Thyroid gland (tissue), 4 donors: Measurements from ENCODE around the gene OTOS. TPM values are rescaled to one million over a fixed set of nuclear protein-coding genes. Genes with fewer than 3 reads are reported as not detected.

Source experiments
- DNase-seq, 2 donors: peaks; one replicate each; pipeline ENCODE4 v3.0.0-alpha.2; 2019
- H3K27ac ChIP-seq, 3 donors: fragments of 200-600 bp; sonication (generic); 1 replicate in 2 of 3; 2 replicates in 1 of 3; pipeline ENCODE4 v1.5.1; 2016 to 2019; ENCODE audit warnings: mild to moderate bottlenecking in 1 of 3, moderate library complexity in 1 of 3
- H3K27me3 ChIP-seq: fragments of 200-600 bp; sonication (generic); one replicate; pipeline ENCODE4 v1.5.1; 2019
- H3K36me3 ChIP-seq, 2 donors: fragments of 200-600 bp; sonication (generic); one replicate each; pipeline ENCODE4 v1.5.1; 2016 to 2019
- H3K4me1 ChIP-seq, 2 donors: fragments of 200-600 bp; sonication (generic); one replicate each; pipeline ENCODE4 v1.5.1; 2017 to 2019
- H3K4me3 ChIP-seq, 3 donors: fragments of 200-600 bp; sonication (generic); replicated peaks in 1 of 3; 1 replicate in 2 of 3; 2 replicates in 1 of 3; pipeline ENCODE4 v1.5.1; 2016; ENCODE audit warnings: mild to moderate bottlenecking in 1 of 3
- H3K9me3 ChIP-seq: fragments of 200-600 bp; sonication (generic); one replicate; pipeline ENCODE4 v1.5.1; 2017
- CTCF ChIP-seq, 6 experiments: fragments of 200-600 bp in 3 of 6; fragments of 450-650 bp in 3 of 6; sonication (generic) in 3 of 6; IDR thresholded peaks; one replicate each; pipeline ENCODE4 v1.5.1; 2016 to 2019; ENCODE audit warnings: antibody characterized with exemption in 6 of 6, mild to moderate bottlenecking in 2 of 6, inconsistent platforms in 1 of 6, moderate library complexity in 1 of 6
- POLR2A ChIP-seq, 2 donors: fragments of 450-650 bp; IDR thresholded peaks; one replicate each; pipeline ENCODE4 v1.6.1; 2017; ENCODE audit warnings: antibody characterized with exemption in 2 of 2, mild to moderate bottlenecking in 2 of 2, moderate library complexity in 1 of 2
- WGBS, 2 donors: methylation state at CpG; one replicate each; pipeline ENCODE4 v1.1.5; 2017; 5-methylcytosine and 5-hydroxymethylcytosine counted together
- intact Hi-C: fragments of 100-400 bp; cut with DNase I; formaldehyde crosslinking; loops from one replicate; pipeline ENCODE4 v1.15.1; 2023
- total RNA-seq, 4 donors: library from RNA; depleted of rRNA; stranded (reverse); fragments of >200 nt; gene quantifications; one replicate each; pipeline ENCODE4 v1.2.3, GENCODE V29; 2016

Gene OTOS
- total RNA-seq, 4 donors from 2014 or later = 4.3 to 62.8 (median 22.1) TPM

GRCh38 chr2:240103136-240103535, 37.3 kb downstream of the OTOS start:
- no peak overlapping the region for H3K27ac ChIP-seq
- 79 to 89% methylated on average over 4 of the region's 4 CpGs for WGBS, 2 donors
- no peaks in the 10 kb centered on the region for H3K36me3 ChIP-seq
- DNase-seq = no peak
- no peaks in the 10 kb centered on the region for H3K4me1 ChIP-seq
- H3K9me3 ChIP-seq = no peaks in the 10 kb centered on the region
- no peak for TF ChIP-seq POLR2A (IDR thresholded peaks at IDR 0.05)
- TF ChIP-seq CTCF (IDR thresholded peaks at IDR 0.05) = no peak
- intact Hi-C loops = no loop called here
- H3K4me3 ChIP-seq = no peak overlapping the region
- H3K27me3 ChIP-seq = peaks cover 4% of the 10 kb centered on the region

DNA sequence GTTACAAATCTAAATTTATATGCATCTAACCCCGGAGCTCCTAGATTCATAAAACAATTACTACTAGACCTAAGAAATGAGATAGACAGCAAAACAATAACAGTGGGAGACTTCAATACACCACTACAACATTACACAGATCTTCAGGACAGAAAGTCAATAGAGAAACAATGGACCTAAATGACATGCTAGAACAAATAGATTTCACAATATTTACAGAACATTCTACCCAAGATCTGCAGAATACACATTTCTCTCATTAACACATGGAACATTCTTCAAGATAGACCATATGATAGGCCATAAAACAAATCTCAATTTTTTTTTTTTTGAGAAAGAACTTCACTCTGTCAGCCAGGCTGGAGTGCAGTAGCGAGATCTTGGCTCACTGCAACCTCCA, 42.1 kb downstream of the OTOS start:
- no peak for DNase-seq
- TF ChIP-seq POLR2A (IDR thresholded peaks at IDR 0.05) (no peak), CTCF (IDR thresholded peaks at IDR 0.05) (no peak)
- WGBS, 2 donors = 78 to 86% methylated on average over 2 of the region's 2 CpGs
- intact Hi-C loops = no loop called here
- Histone ChIP-seq H3K4me3 (no peak overlapping the region), H3K9me3 (no peaks in the 10 kb centered on the region), H3K4me1 (no peaks in the 10 kb centered on the region), H3K27me3 (peaks cover 13% of the 10 kb centered on the region), H3K36me3 (no peaks in the 10 kb centered on the region), H3K27ac (no peak overlapping the region)

DNA sequence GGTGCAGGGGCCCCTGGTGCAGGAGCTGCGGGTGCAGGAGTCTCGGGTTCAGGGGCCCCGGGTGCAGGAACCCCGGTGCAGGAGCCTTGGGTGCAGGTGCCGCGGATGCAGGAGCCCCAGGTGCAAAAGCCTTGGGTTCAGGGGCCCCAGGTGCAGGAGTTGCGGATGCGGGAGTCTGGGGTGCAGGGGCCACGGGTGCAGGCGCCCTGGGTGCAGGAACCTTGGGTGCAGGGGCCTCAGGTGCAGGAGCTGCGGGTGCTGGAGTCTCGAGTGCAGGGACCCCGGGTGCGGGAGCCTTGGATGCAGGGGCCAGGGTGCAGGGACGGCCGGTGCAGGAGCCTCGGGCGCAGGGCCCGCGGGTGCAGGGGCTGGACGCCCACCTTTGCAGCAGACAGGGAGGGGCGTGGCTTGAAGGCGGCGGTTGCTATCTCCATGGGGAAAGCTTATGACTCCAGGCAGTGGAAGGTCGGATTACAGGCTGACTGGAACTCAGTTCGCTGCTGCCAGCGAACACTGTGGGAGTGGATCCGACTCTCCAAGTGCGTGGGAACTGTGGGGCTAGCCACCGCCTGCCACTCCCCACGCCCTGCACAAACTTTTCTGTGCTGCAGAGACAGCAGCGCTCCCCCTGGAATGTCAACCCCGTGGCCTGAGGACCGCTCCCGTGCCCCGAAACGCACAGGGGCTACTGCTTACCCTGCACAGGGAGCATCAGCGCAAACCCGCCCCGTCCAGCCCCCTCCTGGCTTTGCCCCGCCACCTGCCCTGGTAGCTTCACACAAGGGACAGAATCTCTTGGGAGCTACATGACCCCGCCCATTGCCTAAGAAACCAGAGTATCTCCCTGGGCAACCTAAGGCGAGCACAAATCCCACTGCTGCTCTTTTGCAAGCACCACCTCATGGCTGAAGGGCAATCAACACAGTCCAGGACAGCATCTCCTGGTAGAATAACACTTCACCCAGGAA, 44.6 kb downstream of the OTOS start:
- Histone ChIP-seq H3K27me3 (peaks cover 13% of the 10 kb centered on the region), H3K4me1 (no peaks in the 10 kb centered on the region), H3K9me3 (no peaks in the 10 kb centered on the region), H3K4me3 (no peak overlapping the region), H3K27ac (no peak overlapping the region), H3K36me3 (no peaks in the 10 kb centered on the region)
- intact Hi-C loops = no loop called here
- WGBS, 2 donors = 3 to 9% methylated on average over 11 to 28 of the region's 43 CpGs
- no peak for DNase-seq
- no peak for TF ChIP-seq POLR2A (IDR thresholded peaks at IDR 0.05)

DNA sequence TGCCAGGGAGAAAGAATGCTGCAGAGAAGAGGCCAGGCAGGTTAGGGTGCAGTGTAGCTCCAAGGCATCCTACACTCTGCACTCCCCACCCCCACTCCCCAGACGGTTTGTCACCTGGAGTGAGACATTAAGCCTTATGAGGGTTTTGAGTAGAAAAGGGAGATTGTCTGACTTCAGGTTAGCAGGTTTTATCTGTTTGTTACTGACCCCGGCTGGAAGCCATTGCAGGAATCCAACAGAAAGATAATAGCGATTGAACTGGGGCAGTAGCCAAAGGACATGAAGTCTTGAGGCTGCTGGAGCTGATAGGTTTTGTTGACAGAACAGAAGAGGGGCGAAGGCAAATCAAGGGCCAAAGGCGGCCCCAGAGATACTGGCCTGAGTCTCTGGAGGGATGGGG, 51.2 kb downstream of the OTOS start:
- WGBS, 2 donors = 51 to 65% methylated on average over 5 of the region's 5 CpGs
- Histone ChIP-seq H3K27ac (no peak overlapping the region), H3K27me3 (no peaks in the 10 kb centered on the region), H3K4me1 (no peaks in the 10 kb centered on the region), H3K4me3 (no peak overlapping the region), H3K36me3 (no peaks in the 10 kb centered on the region), H3K9me3 (no peaks in the 10 kb centered on the region)
- no peak for DNase-seq
- intact Hi-C loops = no loop called here
- TF ChIP-seq POLR2A (IDR thresholded peaks at IDR 0.05) (no peak), CTCF (IDR thresholded peaks at IDR 0.05) (no peak)

Other genes starting within 250 kb of the OTOS start
- 100 to 1,000 TPM in 3 of 4 donors, 10 to 100 TPM in 1; 85.6 to 151 (median 138) TPM for gene NDUFA10, start 115.3 kb downstream of the OTOS start, total RNA-seq
- not detected for gene OR6B2, start 110.2 kb downstream of the OTOS start, total RNA-seq
- not detected for gene OR6B3, start 87.1 kb downstream of the OTOS start, total RNA-seq
- gene COPS9, start 4.4 kb downstream of the OTOS start, total RNA-seq = 100 to 1,000 TPM in 3 of 4 donors, 10 to 100 TPM in 1; 63.6 to 965 (median 239) TPM